WTC11 (cell line): ENCODE data around the gene MRFAP1. TPM values are rescaled to one million over a fixed set of nuclear protein-coding genes. Genes with fewer than 3 reads are reported as not detected.
"Not testable (repeated sequence)": the region's sequence is repeated elsewhere in the genome, so short reads cannot be mapped to it uniquely, and the experiment has no call there.

Experiments
- ATAC-seq: fragments of 200-7000 bp; cut with Tn5 transposase; 2 replicates; pipeline ENCODE4 v1.10.0; 2021; ENCODE audit warnings: mild to moderate bottlenecking, moderate library complexity
- CTCF ChIA-PET: fragments of 300-600 bp; sonication (Branson Sonifier 250); formaldehyde crosslinking; loops from one replicate; lab custom pipeline; 2021; ENCODE audit warnings: antibody characterized with exemption; lab: Charles Lee
- POLR2A ChIA-PET: fragments of 350-600 bp; sonication (Branson Sonifier 250); formaldehyde crosslinking; loops from one replicate; lab custom pipeline; 2021; ENCODE audit warnings: antibody characterized with exemption; lab: Charles Lee
- DNase-seq: peaks from one replicate; pipeline ENCODE4 v3.0.0; 2021; ENCODE audit warnings: low spot score
- H3K27ac Mint-ChIP-seq: 2 replicates; pipeline ENCODE4 v1.8.0; 2021; ENCODE audit warnings: mixed read lengths
- H3K27me3 Mint-ChIP-seq: 2 replicates; pipeline ENCODE4 v1.8.0; 2021; ENCODE audit warnings: low read depth, mild to moderate bottlenecking, moderate library complexity, mixed read lengths
- H3K36me3 Mint-ChIP-seq: 2 replicates; pipeline ENCODE4 v1.8.0; 2021; ENCODE audit warnings: mixed read lengths
- H3K4me1 Mint-ChIP-seq: 2 replicates; pipeline ENCODE4 v1.8.0; 2022; ENCODE audit warnings: mixed read lengths
- H3K4me3 Mint-ChIP-seq: 2 replicates; pipeline ENCODE4 v1.8.0; 2021; ENCODE audit warnings: mild to moderate bottlenecking, moderate library complexity, mixed read lengths
- H3K9me3 Mint-ChIP-seq: 2 replicates; pipeline ENCODE4 v1.8.0; 2021; ENCODE audit warnings: mixed read lengths
- AFF4 ChIP-seq: sonication (generic); formaldehyde crosslinking; IDR thresholded peaks from 2 replicates; pipeline ENCODE4 v1.8.1; 2023; ENCODE audit warnings: mild to moderate bottlenecking, missing genetic modification reagents, borderline replicate concordance
- CBFB ChIP-seq: sonication (generic); formaldehyde crosslinking; IDR thresholded peaks from 2 replicates; pipeline ENCODE4 v1.8.1; 2022; ENCODE audit warnings: mild to moderate bottlenecking, low read depth, missing genetic modification reagents
- CTCF ChIP-seq: fragments of 200-600 bp; IDR thresholded peaks from 2 replicates; pipeline ENCODE4 v1.8.0; 2022; ENCODE audit warnings: antibody characterized with exemption
- ELF4 ChIP-seq: sonication (generic); formaldehyde crosslinking; IDR thresholded peaks from 2 replicates; pipeline ENCODE4 v1.8.1; 2022; ENCODE audit warnings: low read depth, mild to moderate bottlenecking, moderate library complexity, missing genetic modification reagents
- FOXP1 ChIP-seq: sonication (generic); formaldehyde crosslinking; IDR thresholded peaks from 2 replicates; pipeline ENCODE4 v1.8.0; 2022; ENCODE audit warnings: missing genetic modification reagents, mild to moderate bottlenecking, moderate library complexity, borderline replicate concordance
- GABPB1 ChIP-seq: sonication (generic); formaldehyde crosslinking; IDR thresholded peaks from 2 replicates; pipeline ENCODE4 v1.8.1; 2023; ENCODE audit warnings: mild to moderate bottlenecking, missing genetic modification reagents
- HMGA2 ChIP-seq: fragments of 250-450 bp; sonication (Bioruptor Pico); IDR thresholded peaks from 2 replicates; pipeline ENCODE4 v1.4.0; 2021; ENCODE audit warnings: mild to moderate bottlenecking, moderate library complexity
- HMGXB4 ChIP-seq: sonication (generic); formaldehyde crosslinking; IDR thresholded peaks from 2 replicates; pipeline ENCODE4 v1.8.1; 2023; ENCODE audit warnings: mild to moderate bottlenecking, moderate library complexity, missing genetic modification reagents
- IRF1 ChIP-seq: sonication (generic); formaldehyde crosslinking; IDR thresholded peaks from 2 replicates; pipeline ENCODE4 v1.8.0; 2023; ENCODE audit warnings: missing genetic modification reagents
- KAT7 ChIP-seq: sonication (generic); formaldehyde crosslinking; IDR thresholded peaks from 2 replicates; pipeline ENCODE4 v1.8.1; 2023; ENCODE audit warnings: missing genetic modification reagents, mild to moderate bottlenecking, borderline replicate concordance
- MAX ChIP-seq: sonication (generic); formaldehyde crosslinking; IDR thresholded peaks from 2 replicates; pipeline ENCODE4 v1.8.0; 2022; ENCODE audit warnings: mild to moderate bottlenecking, missing genetic modification reagents
- MLX ChIP-seq: sonication (generic); formaldehyde crosslinking; IDR thresholded peaks from 2 replicates; pipeline ENCODE4 v1.8.1; 2023; ENCODE audit warnings: mild to moderate bottlenecking, missing genetic modification reagents, moderate library complexity
- NFE2L1 ChIP-seq: sonication (generic); formaldehyde crosslinking; IDR thresholded peaks from 2 replicates; pipeline ENCODE4 v1.8.1; 2023; ENCODE audit warnings: missing genetic modification reagents
- NR1H2 ChIP-seq: sonication (generic); formaldehyde crosslinking; IDR thresholded peaks from 2 replicates; pipeline ENCODE4 v1.9.0; 2021; ENCODE audit warnings: mild to moderate bottlenecking, moderate library complexity, missing genetic modification reagents
- PRRX2 ChIP-seq: fragments of 250-450 bp; sonication (Bioruptor Pico); IDR thresholded peaks from 2 replicates; pipeline ENCODE4 v1.8.0; 2021; ENCODE audit warnings: mild to moderate bottlenecking
- RELA ChIP-seq: sonication (generic); formaldehyde crosslinking; IDR thresholded peaks from 2 replicates; pipeline ENCODE4 v1.8.1; 2022; ENCODE audit warnings: missing genetic modification reagents, mild to moderate bottlenecking, borderline replicate concordance
- SMAD4 ChIP-seq: sonication (generic); formaldehyde crosslinking; IDR thresholded peaks from 2 replicates; pipeline ENCODE4 v1.8.0; 2022; ENCODE audit warnings: mild to moderate bottlenecking, missing genetic modification reagents
- TEAD4 ChIP-seq: sonication (generic); formaldehyde crosslinking; IDR thresholded peaks from 2 replicates; pipeline ENCODE4 v1.8.0; 2022; ENCODE audit warnings: mild to moderate bottlenecking, missing genetic modification reagents
- ZBTB21 ChIP-seq: sonication (generic); formaldehyde crosslinking; IDR thresholded peaks from 2 replicates; pipeline ENCODE4 v1.8.1; 2023; ENCODE audit warnings: mild to moderate bottlenecking, missing genetic modification reagents, borderline replicate concordance
- ZNF232 ChIP-seq: sonication (generic); formaldehyde crosslinking; IDR thresholded peaks from 2 replicates; pipeline ENCODE4 v1.8.0; 2022; ENCODE audit warnings: mild to moderate bottlenecking, missing genetic modification reagents
- ZNF671 ChIP-seq: fragments of 250-450 bp; sonication (Bioruptor Pico); IDR thresholded peaks from 2 replicates; pipeline ENCODE4 v1.8.0; 2021; ENCODE audit warnings: mild to moderate bottlenecking
- total RNA-seq: library from RNA; stranded (reverse); gene quantifications from 3 replicates; pipeline ENCODE4 v1.2.3, GENCODE V29; 2021

The MRFAP1 gene
- total RNA-seq, 1 experiment from 2014 or later = 319 TPM

GRCh38 chr4:6647582-6648230 lies 7.2 kb downstream of the MRFAP1 start:
- Mint-ChIP-seq H3K9me3 (no peaks in the 10 kb centered on the region), H3K27ac (peak overlapping the region; percentile 12; the same call in 1 of the 2 replicates), H3K36me3 (peaks cover 3% of the 10 kb centered on the region), H3K4me1 (peaks cover 6% of the 10 kb centered on the region), H3K4me3 (no peak overlapping the region)
- POLR2A ChIA-PET = no interaction called here
- no peak for DNase-seq
- no peak for ATAC-seq
- CTCF ChIA-PET = interaction anchor here (1.2 kb wide), 1 partner anchor 17 kb away, joined by 4 read pairs; no protein-coding TSS in a partner anchor
- TF ChIP-seq MLX (no peak), GABPB1 (CRISPR knock-in tag) (no peak), CTCF (no peak), NFE2L1 (CRISPR knock-in tag) (no peak), HMGXB4 (CRISPR knock-in tag) (no peak), IRF1 (CRISPR knock-in tag) (no peak), AFF4 (no peak), KAT7 (CRISPR knock-in tag) (no peak), FOXP1 (CRISPR knock-in tag) (no peak), HMGA2 (no peak), MAX (CRISPR knock-in tag) (no peak), PRRX2 (CRISPR knock-in tag) (no peak), ZNF232 (CRISPR knock-in tag) (no peak), CBFB (CRISPR knock-in tag) (no peak), ELF4 (CRISPR knock-in tag) (no peak)
- TF ChIP-seq, all 79 proteins: peak for 0
- peaks cover 3% of the 10 kb centered on the region for H3K27me3 Mint-ChIP-seq

GRCh38 chr4:6649216-6649615 lies 8.7 kb downstream of the MRFAP1 start:
- Mint-ChIP-seq H3K36me3 (no peaks in the 10 kb centered on the region), H3K27ac (no peak overlapping the region), H3K4me1 (no peaks in the 10 kb centered on the region), H3K27me3 (peaks cover 5% of the 10 kb centered on the region), H3K4me3 (no peak overlapping the region), H3K9me3 (peaks cover 2% of the 10 kb centered on the region; the same call in 1 of the 2 replicates)
- ATAC-seq (peak; percentile 76), DNase-seq (no peak)
- CTCF ChIA-PET = interaction anchor here (0.7 to 1.3 kb wide), 3 partner anchors 15 to 52 kb away, joined by 3 to 5 read pairs (median 3); no protein-coding TSS in a partner anchor
- POLR2A ChIA-PET = no interaction called here
- no peak for TF ChIP-seq SMAD4 (CRISPR knock-in tag)
- no peak for TF ChIP-seq ZNF671
- no peak for TF ChIP-seq NR1H2 (CRISPR knock-in tag)
- no peak for TF ChIP-seq RELA (CRISPR knock-in tag)
- TF ChIP-seq ZBTB21 (CRISPR knock-in tag) = no peak
- TF ChIP-seq TEAD4 = no peak

- POLR2A ChIA-PET = interaction anchor here (0.7 kb wide), 1 partner anchor 19 kb away, joined by 3 read pairs; no protein-coding TSS in a partner anchor
Measured at GRCh38 chr4:6654211-6654610, 13.7 kb downstream of the MRFAP1 start.

GRCh38 chr4:6655291-6655690 lies 14.8 kb downstream of the MRFAP1 start:
- H3K27ac Mint-ChIP-seq, H3K36me3 Mint-ChIP-seq, ATAC-seq, H3K4me1 Mint-ChIP-seq, POLR2A ChIA-PET, H3K9me3 Mint-ChIP-seq, DNase-seq, H3K4me3 Mint-ChIP-seq: not testable (repeated sequence)
- peaks cover 28% of the 10 kb centered on the region for H3K27me3 Mint-ChIP-seq
- CTCF ChIA-PET = interaction anchor here (1.4 kb wide), 1 partner anchor 25 kb away, joined by 3 read pairs; no protein-coding TSS in a partner anchor

More at GRCh38 chr4:6654211-6654610, 13.7 kb downstream of the MRFAP1 start:
- CTCF ChIA-PET, ATAC-seq, H3K4me3 Mint-ChIP-seq, H3K36me3 Mint-ChIP-seq, H3K27ac Mint-ChIP-seq, DNase-seq, H3K9me3 Mint-ChIP-seq, H3K4me1 Mint-ChIP-seq: not testable (repeated sequence)
- peaks cover 17% of the 10 kb centered on the region for H3K27me3 Mint-ChIP-seq
